IPS DF 19.7 (cell line): ENCODE data around the gene LRP2BP.
"Not testable (repeated sequence)": the region's sequence is repeated elsewhere in the genome, so short reads cannot be mapped to it uniquely, and the experiment has no call there.

ENCODE experiments used
- DNase-seq: peaks from one replicate; pipeline ENCODE4 v3.0.0-alpha.2; 2013; ENCODE audit warnings: low read depth, low spot score

Gene LRP2BP

DNA sequence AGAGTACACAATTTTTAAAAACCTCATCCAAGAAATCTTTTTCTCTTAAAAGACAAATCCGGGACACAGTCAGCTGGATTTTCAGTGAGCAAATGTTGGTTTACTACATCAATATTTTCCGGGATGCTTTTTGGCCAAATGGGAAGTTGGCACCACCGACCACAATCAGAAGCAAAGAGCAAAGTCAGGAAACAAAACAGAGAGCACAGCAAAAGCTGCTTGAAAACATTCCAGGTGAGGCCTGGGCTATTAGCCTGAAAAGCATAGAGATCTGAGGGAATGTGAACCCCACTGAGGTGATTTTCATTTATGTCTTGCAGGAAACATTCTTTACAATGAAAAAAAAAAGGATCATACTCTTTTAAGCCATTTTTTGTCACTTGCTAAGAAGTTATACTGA, 33.9 kb downstream of the LRP2BP start:
- DNase-seq: no peak

DNA sequence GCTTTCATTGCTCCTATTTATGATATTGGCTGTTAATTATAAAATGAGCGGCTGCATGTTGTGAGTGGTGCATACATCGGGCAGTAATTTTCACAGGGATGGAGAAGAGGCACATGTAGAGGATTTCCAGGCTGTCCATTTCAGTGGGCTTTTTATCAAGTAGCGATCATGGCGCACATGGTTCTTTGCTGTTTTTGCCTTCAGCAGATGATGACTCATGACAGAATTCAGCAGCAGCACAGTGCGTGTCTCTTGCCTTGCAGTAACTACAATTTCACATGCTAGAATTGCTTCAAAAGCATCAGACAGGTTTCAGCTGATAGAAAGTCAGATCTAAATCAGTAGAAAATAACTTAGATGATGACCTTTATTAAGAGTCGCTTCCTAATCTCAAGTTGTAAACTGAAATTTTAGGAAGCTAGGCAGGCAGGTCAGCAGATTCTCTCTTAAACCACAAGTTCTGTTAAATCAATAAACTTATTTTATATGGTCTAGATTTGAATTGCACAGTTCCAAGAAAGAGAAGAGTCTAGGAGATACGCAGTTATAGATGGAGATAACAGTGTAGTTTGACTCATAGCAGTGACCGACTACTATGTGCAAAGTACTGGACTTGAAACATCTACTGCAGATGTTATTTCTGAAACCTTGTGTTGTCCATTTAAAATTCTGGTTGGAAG, 35.8 kb downstream of the LRP2BP start:
- no peak for DNase-seq

DNA sequence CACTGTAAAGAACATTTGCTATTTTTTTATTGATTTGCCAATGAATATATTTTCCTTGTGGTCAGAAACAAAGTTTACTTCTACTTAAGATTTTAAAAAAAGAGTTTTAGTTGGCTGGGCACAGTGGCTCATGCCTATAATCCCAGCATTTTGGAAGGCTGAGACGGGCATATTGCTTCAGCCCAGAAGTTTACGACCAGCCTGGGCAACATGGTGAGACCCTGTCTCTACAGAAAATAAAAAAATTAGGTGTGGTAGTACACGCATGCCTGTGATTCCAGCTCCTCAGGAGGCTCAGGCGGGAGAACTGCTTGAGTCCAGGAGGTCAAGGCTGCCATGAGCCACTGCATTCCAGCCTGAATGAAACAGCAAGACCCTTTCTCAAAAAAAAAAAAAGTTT, 36.8 kb downstream of the LRP2BP start:
- DNase-seq: no peak

DNA sequence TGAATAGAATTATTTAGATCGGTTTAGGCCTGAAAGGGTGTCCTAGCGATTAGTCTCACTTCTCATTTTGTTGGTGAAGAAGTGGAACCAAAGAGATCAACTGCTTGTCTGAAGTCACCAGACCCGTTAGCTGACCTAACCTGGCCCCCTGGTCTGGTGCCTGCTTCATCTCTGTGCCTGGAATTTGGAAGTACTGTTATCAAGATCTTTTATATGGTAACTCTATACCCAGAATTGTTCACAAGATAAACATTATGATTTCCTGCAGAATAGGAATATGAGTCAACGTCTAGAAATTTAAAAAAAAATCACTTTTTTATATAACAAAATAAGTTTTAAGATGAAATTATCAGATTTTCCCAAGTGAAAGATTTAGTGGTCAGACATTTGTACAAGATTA, 37.2 kb downstream of the LRP2BP start:
- no peak for DNase-seq

DNA sequence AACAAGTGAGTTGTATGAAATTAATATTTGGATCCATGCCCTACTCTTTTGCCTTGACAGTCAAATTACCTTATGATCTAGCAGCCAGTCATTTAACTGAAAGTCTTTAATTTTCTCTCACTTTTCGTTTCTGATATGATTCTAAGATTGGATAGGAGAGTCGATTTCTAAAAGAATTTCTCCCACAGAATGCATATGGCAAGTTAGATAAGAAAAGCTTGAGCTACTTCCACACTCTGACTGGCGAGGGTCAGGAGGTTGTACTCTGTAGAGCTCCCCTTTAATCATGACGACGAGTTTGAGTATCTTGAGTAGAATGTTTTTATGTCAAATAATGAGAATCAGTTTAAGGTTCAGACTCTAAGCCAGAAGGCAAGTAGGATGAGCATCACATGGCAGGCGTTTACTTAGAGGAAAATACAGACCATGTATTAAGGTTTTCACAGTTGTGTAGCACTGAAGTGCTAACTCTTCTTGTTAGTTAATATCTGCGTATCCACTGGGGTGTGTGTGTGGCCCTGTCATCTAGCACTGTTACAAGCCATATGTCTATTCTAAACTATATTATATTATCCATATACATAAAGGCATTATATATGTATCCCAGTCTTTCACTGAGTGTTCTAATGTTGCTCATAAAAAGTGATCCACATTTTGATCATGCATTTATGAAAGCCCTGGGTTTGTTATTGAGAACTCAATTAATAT, 37.8 kb downstream of the LRP2BP start:
- no peak for DNase-seq

DNA sequence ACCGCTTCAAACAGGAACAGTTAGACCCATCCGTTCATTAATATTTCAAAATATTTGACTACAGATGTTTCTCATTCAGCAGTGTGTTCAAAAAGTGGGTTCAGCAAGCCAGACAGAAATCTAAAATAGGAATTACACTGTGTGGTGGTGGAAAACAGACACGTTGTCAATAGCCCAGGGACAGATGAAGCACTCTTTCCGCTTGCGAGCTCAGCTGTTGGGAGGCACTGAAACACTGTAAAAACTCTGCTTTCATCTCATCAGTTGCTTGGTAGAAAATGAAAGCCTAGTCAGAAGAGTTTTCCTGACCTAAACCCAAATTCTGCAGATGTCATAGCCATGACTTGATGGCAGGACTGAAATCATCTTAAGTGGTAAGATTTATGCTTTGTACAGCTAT, 38.5 kb downstream of the LRP2BP start:
- DNase-seq: no peak

DNA sequence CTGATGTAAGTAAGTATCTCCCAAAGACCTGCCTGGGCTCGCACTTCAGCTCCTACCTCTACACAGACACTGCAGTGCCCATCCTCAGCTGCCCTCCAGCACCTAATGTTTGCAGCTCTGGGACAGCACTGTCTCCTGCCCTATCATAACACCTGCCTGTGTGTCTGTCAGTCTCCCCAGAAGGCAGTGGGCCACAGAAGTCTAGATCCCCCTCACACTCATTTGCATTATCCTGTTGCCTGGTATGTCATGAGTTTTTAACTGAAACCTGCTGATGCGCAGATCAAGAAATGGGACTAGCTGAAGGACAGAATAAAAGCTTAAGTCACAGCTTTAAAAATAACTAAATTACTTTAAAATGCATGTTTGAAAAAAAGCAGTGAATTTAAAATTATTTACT, 43.0 kb downstream of the LRP2BP start:
- no peak for DNase-seq

DNA sequence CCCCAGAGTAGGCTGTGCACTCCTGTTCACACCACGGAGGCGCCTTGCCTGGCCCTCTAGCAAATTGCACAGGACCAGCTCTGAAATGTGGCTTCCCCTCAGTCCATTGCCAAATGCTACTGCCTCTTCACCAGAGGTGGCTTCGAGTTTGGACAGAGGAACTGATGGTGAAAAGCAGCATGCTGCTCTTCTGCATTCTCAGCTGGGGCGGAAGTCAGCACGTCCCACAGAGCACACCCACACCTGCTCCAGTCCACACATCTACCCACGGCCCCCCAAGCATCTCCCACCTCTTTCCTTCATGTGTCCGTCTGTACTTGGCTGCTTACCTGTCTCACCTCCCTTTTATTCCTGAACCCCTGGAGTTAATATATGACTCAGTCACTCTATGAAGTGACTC, 43.5 kb downstream of the LRP2BP start:
- no peak for DNase-seq

DNA sequence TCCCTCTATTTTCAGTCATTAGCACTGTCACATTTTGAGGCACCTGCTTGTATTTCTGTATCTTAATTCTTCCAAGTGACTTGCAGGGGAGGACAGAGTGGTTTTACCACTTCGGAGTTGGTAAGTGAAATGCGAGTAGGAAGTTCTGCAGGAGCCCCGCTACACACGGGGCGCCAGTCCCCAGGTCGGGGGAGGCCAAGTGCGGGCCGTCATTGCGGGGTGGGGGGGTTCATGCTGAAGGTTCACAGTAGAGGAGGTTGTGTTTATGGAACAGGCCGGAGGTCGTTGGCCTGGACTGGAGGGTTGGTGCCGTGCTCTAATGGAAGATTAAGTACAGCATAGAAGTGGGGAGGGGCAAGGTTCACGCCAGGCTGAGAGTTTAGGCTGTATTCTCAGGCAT, 44.0 kb downstream of the LRP2BP start:
- no peak for DNase-seq

DNA sequence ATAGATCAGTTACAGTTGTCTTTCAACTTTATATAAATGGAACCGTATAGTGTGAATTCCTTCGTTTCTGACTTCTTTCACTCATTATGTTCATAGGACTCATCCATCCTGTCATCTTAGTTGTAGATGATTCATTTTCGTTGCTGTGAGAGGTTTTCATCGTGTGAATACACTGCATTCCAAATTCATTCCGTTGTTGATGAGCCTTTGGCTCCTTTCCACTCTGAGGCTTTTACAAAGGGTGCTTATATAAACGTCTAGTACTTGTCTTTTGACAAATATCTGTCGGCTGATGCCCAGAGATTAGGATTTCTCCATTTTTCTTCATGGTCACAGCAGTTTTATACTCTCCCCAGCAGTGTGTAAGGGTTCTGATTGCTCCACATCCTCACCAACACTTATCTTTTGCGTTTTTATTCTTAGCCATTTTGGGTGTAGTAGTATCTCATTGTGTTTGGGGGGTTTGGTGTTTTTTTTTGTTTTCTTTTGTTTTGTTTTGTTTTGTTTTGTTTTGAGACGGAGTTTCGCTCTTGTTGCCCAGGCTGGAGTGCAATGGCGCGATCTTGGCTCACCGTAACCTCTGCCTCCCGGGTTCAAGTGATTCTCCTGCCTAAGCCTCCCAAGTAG, 48.6 kb downstream of the LRP2BP start:
- no peak for DNase-seq

DNA sequence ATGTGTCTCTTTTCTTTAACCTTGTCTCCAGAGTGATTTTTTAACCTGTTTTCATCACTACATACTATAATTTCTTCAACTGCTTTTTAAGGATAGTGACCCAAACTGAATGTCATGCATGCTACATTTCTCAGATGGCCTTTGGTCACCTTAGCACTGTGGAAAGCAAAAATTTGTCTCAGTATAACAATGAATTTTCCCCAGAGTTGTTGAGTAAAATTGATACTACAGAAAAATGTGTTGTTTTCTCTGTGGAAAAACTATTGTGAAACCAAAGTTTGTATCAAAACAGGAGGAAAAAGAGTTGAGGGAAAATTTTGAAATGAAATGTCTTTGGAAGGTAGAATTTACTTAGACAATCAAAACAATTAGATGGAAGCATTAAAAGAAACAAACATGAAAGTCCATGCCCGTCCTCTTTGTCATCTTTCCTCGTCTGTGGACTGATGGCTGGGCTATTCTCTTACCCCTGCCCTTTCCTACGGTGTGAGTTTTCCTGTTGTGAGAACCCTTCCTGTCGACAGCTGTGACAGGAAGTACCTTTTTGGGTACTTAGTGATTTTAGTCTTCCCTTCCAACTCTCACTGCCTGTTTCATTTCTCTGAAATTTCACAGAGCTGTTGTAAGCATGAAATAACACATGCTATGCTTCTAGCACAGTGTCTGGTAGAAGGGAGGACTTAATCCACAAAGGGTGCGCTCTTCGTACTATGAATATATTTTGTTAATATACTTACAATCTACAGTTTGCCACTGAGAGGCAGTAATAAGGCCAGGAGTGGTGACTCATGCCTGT, 50.8 kb downstream of the LRP2BP start:
- no peak for DNase-seq

DNA sequence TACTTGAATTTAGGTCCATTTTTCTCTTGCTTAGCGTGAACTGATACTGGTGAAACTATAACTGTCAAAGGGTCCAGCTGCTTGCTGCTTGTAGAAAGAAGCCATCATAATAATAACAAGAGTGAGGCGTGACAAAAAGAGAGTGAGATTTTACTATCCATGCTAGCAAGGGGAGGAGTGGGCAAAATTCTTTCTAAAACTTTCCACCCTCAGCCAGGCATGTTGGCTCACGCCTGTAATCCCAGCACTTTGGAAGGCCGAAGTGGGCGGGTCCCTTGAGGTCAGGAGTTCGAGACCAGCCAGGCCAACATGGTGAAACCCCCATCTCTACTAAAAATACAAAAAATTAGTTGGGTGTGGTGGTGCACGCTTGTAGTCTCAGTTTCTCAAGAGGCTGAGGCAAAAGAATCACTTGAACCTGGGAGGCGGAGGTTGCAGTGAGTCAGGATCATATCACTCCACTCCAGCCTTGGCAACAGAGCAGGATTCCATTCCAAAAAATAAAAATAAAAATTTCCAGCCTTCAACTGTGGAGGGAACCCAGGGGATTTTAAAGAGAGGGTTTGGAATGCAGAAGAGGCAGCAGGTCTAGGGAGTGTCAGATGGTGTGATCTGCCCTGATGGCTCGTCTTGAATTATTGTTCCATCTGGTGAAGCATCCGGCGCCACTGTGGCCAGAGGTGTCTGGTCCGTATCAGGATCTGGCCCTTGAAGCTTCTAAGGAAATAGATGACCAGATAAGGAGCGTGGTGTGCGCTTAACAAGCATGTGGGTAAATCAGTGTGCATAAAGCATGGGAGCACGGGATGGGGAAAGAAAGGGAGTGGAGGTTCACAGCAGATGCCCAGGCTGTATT, 51.8 kb downstream of the LRP2BP start:
- no peak for DNase-seq

DNA sequence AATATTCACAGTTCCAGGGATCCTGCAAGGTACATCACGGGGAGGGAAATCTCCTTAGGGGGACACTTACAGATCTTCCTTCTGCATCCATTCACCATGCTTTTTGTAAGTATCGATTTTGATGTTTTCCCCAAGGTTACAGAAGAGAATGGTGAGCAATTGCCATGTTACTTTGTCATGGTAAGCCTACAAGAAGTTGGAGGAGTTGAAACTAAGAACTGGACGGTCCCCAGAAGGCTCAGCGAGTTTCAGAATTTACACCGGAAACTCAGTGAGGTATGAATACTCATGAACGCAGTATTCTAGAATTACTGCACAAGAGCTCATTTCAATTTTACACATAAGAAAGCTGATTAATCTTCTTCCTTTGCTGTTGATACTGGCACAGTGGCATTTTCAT, 53.9 kb downstream of the LRP2BP start:
- no peak for DNase-seq

DNA sequence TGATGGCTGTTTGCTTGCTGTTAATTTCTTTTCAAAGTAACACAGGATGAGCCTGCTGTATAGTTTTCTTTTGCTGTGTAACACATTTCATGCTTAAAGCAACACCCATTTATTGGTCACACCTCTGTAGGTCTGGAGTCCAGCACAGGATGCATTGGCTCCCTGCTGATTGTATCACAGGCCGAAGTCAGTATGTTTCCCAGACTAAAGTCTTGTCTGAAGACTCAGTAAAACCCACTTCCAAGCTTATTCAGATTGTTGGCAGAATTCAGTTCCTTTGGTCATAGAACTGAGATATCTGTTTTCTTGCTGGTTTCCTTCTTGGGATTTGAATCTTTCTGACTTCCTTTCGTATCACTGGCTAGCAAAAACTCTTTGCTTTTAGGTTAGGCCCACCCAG, 54.3 kb downstream of the LRP2BP start:
- no peak for DNase-seq

DNA sequence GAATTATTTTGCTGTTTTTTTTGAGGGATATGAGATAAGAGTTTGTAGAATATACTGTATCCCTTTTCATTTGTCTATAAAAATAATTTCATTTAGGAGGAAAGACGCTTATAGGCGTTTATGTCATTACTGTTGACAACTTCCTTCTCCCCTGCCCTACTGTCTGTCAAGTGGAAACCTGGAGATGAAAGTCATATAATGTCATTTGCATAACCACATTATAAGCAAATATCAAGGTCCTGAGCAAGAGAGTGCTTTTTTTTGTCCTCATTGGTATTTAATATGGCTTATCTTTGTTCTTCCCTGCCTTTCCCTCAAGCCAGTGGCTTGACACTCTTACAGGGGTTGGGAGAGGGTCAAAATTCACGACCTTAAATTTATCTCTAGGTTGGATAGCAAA, 55.8 kb downstream of the LRP2BP start:
- no peak for DNase-seq

DNA sequence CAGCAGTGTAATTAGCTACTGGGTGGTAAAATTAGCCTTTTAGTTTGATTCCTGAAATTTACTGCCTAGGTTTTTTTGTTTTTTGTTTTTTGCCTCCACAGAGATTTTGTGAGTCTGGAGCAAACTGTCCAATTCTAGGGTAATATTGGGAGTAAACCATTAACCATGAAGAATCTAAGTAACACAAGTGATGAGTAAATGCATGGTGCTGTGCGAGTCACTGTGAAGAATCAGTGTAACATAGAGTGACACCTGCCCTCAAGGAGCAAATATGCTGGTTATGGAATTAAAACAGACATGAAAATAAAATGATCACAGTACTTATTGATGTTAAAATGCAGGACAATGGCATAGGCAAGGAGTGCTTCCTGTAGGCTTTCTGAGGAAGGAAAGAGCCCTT, 60.1 kb downstream of the LRP2BP start:
- no peak for DNase-seq

DNA sequence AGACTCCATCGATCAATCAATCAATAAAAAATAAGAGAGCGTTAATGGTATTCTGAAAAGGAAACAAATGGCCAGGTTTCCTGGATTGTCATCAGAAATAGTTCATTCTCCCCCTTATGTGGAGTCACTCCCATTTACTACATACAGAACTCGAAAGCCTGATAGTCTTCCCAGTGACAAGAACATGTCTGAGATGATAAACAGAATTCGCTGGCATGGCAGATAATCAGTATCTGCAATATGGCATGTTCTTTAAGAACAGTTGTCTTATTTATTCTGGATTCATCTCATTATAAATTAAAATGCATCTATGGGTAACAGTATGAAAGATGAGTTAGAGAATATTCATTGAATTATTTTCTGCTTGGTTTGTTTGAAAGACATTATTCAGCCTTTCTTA, 61.4 kb downstream of the LRP2BP start:
- DNase-seq: no peak

DNA sequence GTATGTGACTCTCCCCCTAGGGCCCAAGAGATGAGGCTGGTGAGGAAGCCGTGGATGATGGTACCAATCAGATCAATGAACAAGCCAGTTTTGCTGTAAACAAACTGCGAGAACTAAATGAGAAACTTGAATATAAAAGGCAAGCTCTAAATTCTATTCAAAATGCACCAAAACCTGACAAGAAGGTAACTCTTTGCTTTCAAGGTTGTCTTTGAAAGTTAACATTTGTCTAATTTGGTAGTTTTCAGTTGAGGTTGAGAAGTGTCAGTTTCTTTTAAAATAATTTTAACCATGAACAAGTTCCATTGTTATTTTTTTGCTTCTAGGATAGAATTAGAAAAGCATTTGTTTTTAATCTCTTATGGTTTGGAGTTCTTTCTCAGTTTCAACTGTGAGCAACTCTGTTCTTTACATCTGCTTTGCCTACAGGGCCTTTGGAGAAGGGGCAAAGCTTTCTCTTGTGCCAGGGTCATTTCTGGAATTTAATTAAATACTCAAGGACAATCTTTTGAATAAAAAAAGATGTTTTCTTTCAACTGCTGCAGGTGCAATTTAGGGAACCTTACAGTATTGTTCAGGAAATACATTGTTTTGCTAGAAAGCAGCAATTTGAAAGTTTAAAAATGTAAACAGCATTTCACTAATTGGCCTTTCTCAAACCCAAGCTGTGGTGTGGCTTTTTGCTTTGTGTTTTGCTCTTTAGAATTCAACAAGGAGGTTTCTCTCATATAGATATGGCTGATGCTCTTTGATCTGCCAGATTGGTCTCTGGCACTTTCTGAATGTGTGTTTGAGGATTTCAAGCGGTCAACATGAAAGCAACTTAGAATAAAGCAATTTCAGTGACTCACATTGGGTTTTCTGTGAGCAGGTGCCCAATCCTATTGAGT, 62.9 kb downstream of the LRP2BP start:
- DNase-seq: no peak

DNA sequence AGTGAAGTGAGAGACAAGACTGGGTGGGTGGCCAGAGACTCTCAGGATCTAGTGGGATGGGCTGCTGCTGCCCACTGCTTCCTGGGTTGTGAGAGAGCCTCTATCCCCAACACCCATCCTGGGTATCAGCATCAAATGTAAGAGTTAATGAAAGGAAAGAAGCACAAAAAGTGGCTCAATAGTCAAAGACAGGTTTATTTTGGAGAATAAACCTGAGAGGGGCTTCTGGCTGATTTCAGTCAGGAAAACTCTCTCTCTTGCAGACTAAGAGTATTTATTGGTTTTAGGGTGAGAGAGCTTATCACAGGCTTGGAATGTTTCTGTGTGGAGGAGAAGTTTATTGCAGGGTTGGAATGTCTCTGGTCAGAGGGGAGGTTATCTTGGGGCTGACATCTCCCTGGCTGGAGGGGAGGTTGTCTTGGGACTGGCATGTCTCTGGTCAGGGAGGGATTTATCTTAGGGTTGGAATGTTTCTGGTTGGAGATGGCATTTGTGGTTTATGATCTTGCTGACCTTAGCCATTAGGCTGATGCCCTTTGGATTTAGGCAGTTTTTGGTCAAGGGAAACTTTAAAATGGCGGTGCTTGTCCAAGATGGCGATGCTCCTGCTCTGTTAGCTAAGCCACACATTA, 65.7 kb downstream of the LRP2BP start:
- not testable (repeated sequence) for DNase-seq

DNA sequence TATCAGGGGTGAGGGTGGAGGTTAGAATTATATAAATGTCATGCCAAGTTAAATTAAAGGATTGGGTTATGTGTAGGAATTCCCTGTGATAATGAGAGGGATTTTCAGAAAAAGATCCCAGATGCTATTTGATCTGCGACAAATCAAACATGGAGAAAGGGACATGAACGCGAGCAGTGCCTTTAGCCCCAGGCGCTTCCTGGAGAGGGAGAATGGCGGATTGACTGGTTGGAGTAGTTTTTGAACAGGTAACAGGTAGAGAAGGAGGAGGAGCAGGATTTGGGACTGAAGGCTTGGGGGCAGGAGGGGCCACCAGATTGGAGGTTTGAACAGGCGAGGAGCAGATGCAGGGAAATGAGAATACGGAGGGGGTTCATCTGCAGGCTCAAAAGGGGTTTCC, 67.1 kb downstream of the LRP2BP start:
- DNase-seq: no peak
